HG03060 (cell line): ENCODE results near the gene SH3BGRL2.
"Not testable (repeated sequence)": the region's sequence is repeated elsewhere in the genome, so short reads cannot be mapped to it uniquely, and the experiment has no call there.

Source experiments
- ATAC-seq: cut with Tn5 transposase; IDR thresholded peaks from one replicate; pipeline ENCODE4 v1.9.1; 2021; ENCODE audit warnings: low read depth, moderate number of reproducible peaks; ENCODE audit not compliant: unreplicated experiment

The SH3BGRL2 gene

GRCh38 chr6:79733388-79733787 is 102.3 kb downstream of the SH3BGRL2 start:
- no peak for ATAC-seq

GRCh38 chr6:79734374-79734773 is 103.2 kb downstream of the SH3BGRL2 start:
- ATAC-seq: no peak

GRCh38 chr6:79735183-79735582 is 104.1 kb downstream of the SH3BGRL2 start:
- ATAC-seq: no peak

- no peak for ATAC-seq
Measured at GRCh38 chr6:79737172-79737571, 106.0 kb downstream of the SH3BGRL2 start.

GRCh38 chr6:79742030-79742429 is 110.9 kb downstream of the SH3BGRL2 start:
- no peak for ATAC-seq

- not testable (repeated sequence) for ATAC-seq
Measured at GRCh38 chr6:79745282-79745681, 114.2 kb downstream of the SH3BGRL2 start.

- ATAC-seq: not testable (repeated sequence)
Measured at GRCh38 chr6:79746325-79746724, 115.2 kb downstream of the SH3BGRL2 start.

GRCh38 chr6:79750806-79751205 is 119.7 kb downstream of the SH3BGRL2 start:
- no peak for ATAC-seq
